ENCODE measurements around the gene DENND1B. TPM values are rescaled to one million over a fixed set of nuclear protein-coding genes. Genes with fewer than 3 reads are reported as not detected.
A peak's percentile ranks its signal among the peaks of the same experiment; 100 is the strongest.

The DENND1B gene
- total RNA-seq, 1 experiment from 2014 or later = 4.5 TPM

DNA sequence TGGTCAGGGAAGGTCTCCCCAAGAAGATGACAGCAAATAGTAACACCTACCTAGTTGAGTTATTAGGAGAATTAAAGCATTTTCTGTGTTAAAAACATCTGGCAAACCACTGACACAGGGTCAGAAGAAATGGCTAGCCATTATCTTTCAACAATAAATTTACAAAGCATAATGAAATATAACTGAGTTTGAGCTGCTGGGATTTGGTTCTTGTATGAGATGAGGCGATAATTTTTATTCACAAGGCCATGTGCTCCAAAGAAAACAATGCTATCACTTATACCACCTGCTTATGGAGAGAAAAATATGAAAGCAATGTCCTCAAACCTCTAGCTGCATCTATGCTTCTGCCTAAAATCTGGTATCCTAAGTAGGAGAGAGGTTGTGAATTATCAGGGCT, 304.9 kb downstream of the DENND1B start:
- no peak for DNase-seq (ENCODE audit: low read depth)

DNA sequence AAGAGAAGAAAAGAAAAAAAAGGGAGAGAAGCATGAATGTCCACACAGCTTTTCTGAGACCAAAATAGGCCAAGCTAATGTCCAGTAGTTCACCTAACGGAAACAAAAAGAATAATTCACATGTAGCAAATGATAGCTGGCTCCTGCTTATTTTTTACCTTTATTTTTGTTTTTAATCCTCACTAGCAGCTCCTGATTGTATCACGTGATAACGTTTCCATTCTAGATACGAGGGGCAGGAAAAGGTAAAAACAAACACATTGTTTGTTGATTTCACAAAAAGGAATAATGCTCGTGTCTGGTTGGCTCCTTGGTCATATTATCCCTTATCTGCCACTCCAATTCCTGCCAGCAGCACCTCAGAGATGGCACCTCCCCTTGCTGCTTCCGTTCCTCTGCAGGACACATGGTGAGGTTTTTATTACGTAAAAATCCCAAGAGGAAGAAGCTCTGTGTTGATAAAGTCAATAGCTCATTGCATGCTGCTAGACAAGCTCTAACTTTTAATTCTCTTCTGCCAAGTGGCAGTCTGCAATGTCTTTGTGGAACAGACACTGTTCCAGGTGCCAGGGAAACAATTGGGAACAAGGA, 305.6 kb downstream of the DENND1B start:
- no peak for DNase-seq (ENCODE audit: low read depth)

- DNase-seq (ENCODE audit: low read depth) = no peak
Measured at GRCh38 chr1:197468543-197469175, 306.6 kb downstream of the DENND1B start.

- peak; percentile 13 for DNase-seq (ENCODE audit: low read depth)
Measured at GRCh38 chr1:197467881-197468280, 307.4 kb downstream of the DENND1B start.

GRCh38 chr1:197466813-197467212, 308.5 kb downstream of the DENND1B start:
- DNase-seq (ENCODE audit: low read depth) = no peak

GRCh38 chr1:197465528-197466327, 309.6 kb downstream of the DENND1B start:
- DNase-seq (ENCODE audit: low read depth) = no peak

DNA sequence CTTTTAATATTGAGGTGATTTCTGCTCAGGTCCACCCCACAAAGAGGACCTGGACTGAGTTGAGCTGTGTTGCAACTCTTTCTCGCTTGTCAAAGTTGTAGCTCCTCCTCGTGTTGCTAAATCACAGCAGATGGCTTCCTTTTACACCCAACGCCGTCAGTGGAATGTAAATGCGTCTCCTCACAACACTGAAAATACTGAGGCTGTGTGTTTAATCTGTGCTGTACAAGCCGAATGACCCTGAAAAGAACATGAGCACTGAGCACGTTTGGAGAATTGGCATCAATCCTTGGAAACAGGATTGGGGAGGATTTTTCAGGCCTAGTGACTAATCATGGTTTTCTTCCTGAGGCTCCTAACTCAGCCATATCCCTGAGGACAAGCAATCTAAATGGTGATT, 311.2 kb downstream of the DENND1B start:
- peak; percentile 75 for DNase-seq (ENCODE audit: low read depth)

- DNase-seq (ENCODE audit: low read depth) = no peak
Measured at GRCh38 chr1:197463142-197463541, 312.1 kb downstream of the DENND1B start.

- DNase-seq (ENCODE audit: low read depth) = no peak
Measured at GRCh38 chr1:197462539-197462938, 312.7 kb downstream of the DENND1B start.

Other genes starting within 250 kb of the DENND1B start
- gene C1orf53, start 127.2 kb upstream of the DENND1B start, total RNA-seq (2014; rRNA removed) = 11.1 and 12.7 TPM in 2 replicates
- gene LHX9, start 141.9 kb upstream of the DENND1B start, total RNA-seq (2014; rRNA removed) = 0.13 TPM in 1 of 2 replicates, not detected in the other

All from LHCN-M2 (cell line).